Neuronal stem cell (in vitro differentiated cells): ENCODE data around the gene USP50. TPM values are rescaled to one million over a fixed set of nuclear protein-coding genes. Genes with fewer than 3 reads are reported as not detected.

ENCODE experiments used
- DNase-seq: peaks from one replicate; pipeline ENCODE4 v3.0.0-alpha.2; 2013; ENCODE audit warnings: low spot score
- H2AFZ ChIP-seq: one replicate; pipeline ENCODE4 v1.6.1; 2013; ENCODE audit warnings: mild to moderate bottlenecking, low read length, inconsistent platforms
- H2AK5ac ChIP-seq: 2 replicates; pipeline ENCODE4 v1.6.1; 2013; ENCODE audit warnings: low read depth, mild to moderate bottlenecking, inconsistent platforms, low read length, moderate library complexity, mixed read lengths
- H2BK120ac ChIP-seq: 2 replicates; pipeline ENCODE4 v1.6.1; 2013; ENCODE audit warnings: low read depth, mild to moderate bottlenecking, inconsistent platforms, low read length, moderate library complexity, mixed read lengths
- H2BK12ac ChIP-seq: one replicate; pipeline ENCODE4 v1.6.1; 2013; ENCODE audit warnings: low read length, inconsistent platforms
- H2BK15ac ChIP-seq: 2 replicates; pipeline ENCODE4 v1.6.1; 2013; ENCODE audit warnings: mild to moderate bottlenecking, low read length, inconsistent platforms, mixed read lengths
- H2BK5ac ChIP-seq: one replicate; pipeline ENCODE4 v1.6.1; 2013; ENCODE audit warnings: inconsistent platforms, mild to moderate bottlenecking, low read length, moderate library complexity
- H3K14ac ChIP-seq: one replicate; pipeline ENCODE4 v1.6.1; 2013; ENCODE audit warnings: low read length, inconsistent platforms
- H3K18ac ChIP-seq: 2 replicates; pipeline ENCODE4 v1.6.1; 2013; ENCODE audit warnings: low read length, inconsistent platforms
- H3K23ac ChIP-seq: 2 replicates; pipeline ENCODE4 v1.6.1; 2013; ENCODE audit warnings: low read depth, mild to moderate bottlenecking, mixed read lengths, low read length, inconsistent platforms; ENCODE audit not compliant: poor library complexity
- H3K27ac ChIP-seq: replicated peaks from 3 replicates; pipeline ENCODE4 v1.5.1; 2013; ENCODE audit warnings: low read length, inconsistent platforms
- H3K27me3 ChIP-seq, 3 experiments: 2 replicates each; pipeline ENCODE4 v1.6.1; 2013; ENCODE audit warnings: low read length in 3 of 3, mild to moderate bottlenecking in 2 of 3, inconsistent platforms in 1 of 3, low read depth in 1 of 3, mixed read lengths in 1 of 3, moderate library complexity in 1 of 3; ENCODE audit not compliant: control insufficient read depth in 3 of 3, insufficient read depth in 3 of 3
- H3K36me3 ChIP-seq, 2 donors: replicated peaks in 1 of 2; 2 replicates each; pipeline ENCODE4 v1.6.1; 2013; ENCODE audit warnings: low read length in 2 of 2; ENCODE audit not compliant: control insufficient read depth in 2 of 2, insufficient read depth in 2 of 2
- H3K4ac ChIP-seq: 2 replicates; pipeline ENCODE4 v1.6.1; 2013; ENCODE audit warnings: inconsistent platforms, mild to moderate bottlenecking, low read length, moderate library complexity
- H3K4me1 ChIP-seq, 2 donors: 1 replicate in 1 of 2; 2 replicates in 1 of 2; pipeline ENCODE4 v1.6.1; 2013; ENCODE audit warnings: low read length in 2 of 2, low read depth in 1 of 2; ENCODE audit not compliant: control insufficient read depth in 2 of 2, insufficient read depth in 1 of 2
- H3K4me2 ChIP-seq: one replicate; pipeline ENCODE4 v1.6.1; 2013; ENCODE audit warnings: mild to moderate bottlenecking, low read length, inconsistent platforms; ENCODE audit not compliant: insufficient read depth, poor library complexity, severe bottlenecking
- H3K4me3 ChIP-seq, 2 donors: 2 replicates each; pipeline ENCODE4 v1.5.1; 2013; ENCODE audit warnings: low read length in 2 of 2, mild to moderate bottlenecking in 2 of 2, inconsistent platforms in 1 of 2, moderate library complexity in 1 of 2
- H3K79me1 ChIP-seq: one replicate; pipeline ENCODE4 v1.6.1; 2013; ENCODE audit warnings: low read depth, mild to moderate bottlenecking, inconsistent platforms, low read length, moderate library complexity
- H3K9ac ChIP-seq: one replicate; pipeline ENCODE4 v1.6.1; 2013; ENCODE audit warnings: mild to moderate bottlenecking, low read depth, low read length, inconsistent platforms; ENCODE audit not compliant: poor library complexity
- H3K9me3 ChIP-seq, 2 donors: replicated peaks in 1 of 2; 2 replicates each; pipeline versions ENCODE3 to v1.6.1; 2013; ENCODE audit warnings: low read length in 2 of 2, mild to moderate bottlenecking in 2 of 2, inconsistent platforms in 1 of 2, low read depth in 1 of 2, mixed read lengths in 1 of 2, moderate library complexity in 1 of 2; ENCODE audit not compliant: control insufficient read depth in 2 of 2, insufficient read depth in 1 of 2
- H4K8ac ChIP-seq: one replicate; pipeline ENCODE4 v1.6.1; 2013; ENCODE audit warnings: low read depth, mild to moderate bottlenecking, inconsistent platforms, low read length, moderate library complexity
- H4K91ac ChIP-seq: one replicate; pipeline ENCODE4 v1.6.1; 2013; ENCODE audit warnings: low read length, low read depth, mild to moderate bottlenecking, inconsistent platforms; ENCODE audit not compliant: poor library complexity
- WGBS, 2 donors: extraction: QIAGEN DNeasy Blood & Tissue Kit; methylation state at CpG; one replicate each; pipeline ENCODE4 v1.1.7; 2013; ENCODE audit warnings: missing lambda C conversion rate in 2 of 2, mixed read lengths in 1 of 2; ENCODE audit not compliant: insufficient read length in 2 of 2, insufficient replicate concordance in 1 of 2; ENCODE audit errors: extremely low coverage in 2 of 2; 5-methylcytosine and 5-hydroxymethylcytosine counted together
- polyA plus RNA-seq, 2 experiments: library from polyadenylated mRNA; stranded (reverse); fragments of 200-250 nt; gene quantifications; one replicate each; pipeline ENCODE4 v1.2.3, GENCODE V29; 2013

The USP50 gene
- not detected for polyA plus RNA-seq (2013, experiment 1 of 2)
- polyA plus RNA-seq (2013, experiment 2 of 2), result 0.08 TPM

- no peak within 1 kb of the TSS for H2BK12ac ChIP-seq
- no peak within 1 kb of the TSS for H3K27ac ChIP-seq
- no peak for DNase-seq
Measured at GRCh38 chr15:50546566-50546965, at the start of gene USP50. Gene USP50, minus strand, starts transcription at chr15:50546666. Its CDS starts 141 bp downstream, at chr15:50546525.

DNA sequence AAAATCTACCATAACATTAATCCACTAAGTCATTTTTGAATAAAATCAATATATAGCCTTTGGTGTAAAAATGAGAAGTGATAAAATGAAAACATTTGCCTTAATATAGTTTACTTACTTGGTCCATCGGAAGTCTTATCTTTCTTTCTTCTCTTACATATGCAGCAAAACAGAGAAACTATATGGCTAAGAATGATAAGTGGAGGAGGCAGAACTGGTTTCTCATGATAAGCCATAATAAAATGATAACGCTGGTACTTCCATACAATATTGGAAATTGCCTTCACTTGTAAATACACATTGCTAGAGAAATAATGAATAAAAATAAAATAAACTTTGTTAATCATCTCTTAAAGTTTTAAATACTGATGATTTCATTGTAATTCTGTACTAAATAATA, 47.8 kb upstream of the USP50 start:
- no peak overlapping the region for H3K23ac ChIP-seq
- no peak overlapping the region for H3K9ac ChIP-seq
- H2BK5ac ChIP-seq, result no peak overlapping the region
- H4K91ac ChIP-seq, result no peak overlapping the region
- H3K4me2 ChIP-seq, result no peak overlapping the region
- no peaks in the 10 kb centered on the region for H3K79me1 ChIP-seq
- no peak overlapping the region for H2BK12ac ChIP-seq
- H3K18ac ChIP-seq, result no peak overlapping the region
- DNase-seq, result no peak
- H3K36me3 ChIP-seq, result peaks cover 5 to 100% of the 10 kb centered on the region in 2 donors
- no peaks in the 10 kb centered on the region for H3K4me1 ChIP-seq
- no peaks in the 10 kb centered on the region for H3K9me3 ChIP-seq
- H2AFZ ChIP-seq, result no peak overlapping the region
- H4K8ac ChIP-seq, result no peak overlapping the region
- no peaks in the 10 kb centered on the region for H3K27me3 ChIP-seq
- H2AK5ac ChIP-seq, result no peak overlapping the region
- H3K4ac ChIP-seq, result no peak overlapping the region
- H2BK15ac ChIP-seq, result no peak overlapping the region
- H3K14ac ChIP-seq, result no peak overlapping the region
- no CpG with 5 or more reads among the region's 2 CpGs for WGBS, 2 donors
- H2BK120ac ChIP-seq, result no peak overlapping the region
- H3K4me3 ChIP-seq, result no peak overlapping the region
- no peak overlapping the region for H3K27ac ChIP-seq

More at GRCh38 chr15:50546566-50546965, at the start of gene USP50:
- Histone ChIP-seq H4K91ac (no peak within 1 kb of the TSS), H2BK15ac (no peak within 1 kb of the TSS), H3K4me1 (peaks cover 0 to 2% of the 10 kb centered on the region in 2 donors), H3K23ac (no peak within 1 kb of the TSS), H3K4ac (no peak within 1 kb of the TSS), H2AK5ac (no peak within 1 kb of the TSS), H4K8ac (no peak within 1 kb of the TSS), H3K9ac (no peak within 1 kb of the TSS), H3K27me3 (no peaks in the 10 kb centered on the region), H3K9me3 (no peaks in the 10 kb centered on the region), H3K14ac (no peak within 1 kb of the TSS), H3K4me2 (no peak within 1 kb of the TSS), H2BK120ac (no peak within 1 kb of the TSS), H3K18ac (no peak within 1 kb of the TSS), H3K79me1 (no peaks in the 10 kb centered on the region), H3K4me3 (no peak within 1 kb of the TSS), H3K36me3 (no peaks in the 10 kb centered on the region), H2BK5ac (no peak within 1 kb of the TSS), H2AFZ (no peak within 1 kb of the TSS)
- no CpG with 5 or more reads among the region's 5 CpGs for WGBS, 2 donors

GRCh38 chr15:50593761-50594160, 47.3 kb upstream of the USP50 start:
- H2BK15ac ChIP-seq, result no peak overlapping the region
- no peak overlapping the region for H2AFZ ChIP-seq
- H3K4ac ChIP-seq, result no peak overlapping the region
- no peaks in the 10 kb centered on the region for H3K27me3 ChIP-seq
- H3K14ac ChIP-seq, result no peak overlapping the region
- H3K9me3 ChIP-seq, result no peaks in the 10 kb centered on the region
- H2BK5ac ChIP-seq, result no peak overlapping the region
- no peaks in the 10 kb centered on the region for H3K4me1 ChIP-seq
- peaks cover 5 to 100% of the 10 kb centered on the region in 2 donors for H3K36me3 ChIP-seq
- WGBS, 2 donors, result 100% methylated on average over 2 of the region's 3 CpGs; no CpG with 5 or more reads in 1 of the 2 donors
- no peak overlapping the region for H3K18ac ChIP-seq
- no peak overlapping the region for H3K4me2 ChIP-seq
- no peak overlapping the region for H3K9ac ChIP-seq
- no peak for DNase-seq
- no peak overlapping the region for H3K4me3 ChIP-seq
- H2BK120ac ChIP-seq, result no peak overlapping the region
- no peak overlapping the region for H4K8ac ChIP-seq
- no peak overlapping the region for H4K91ac ChIP-seq
- H2AK5ac ChIP-seq, result no peak overlapping the region
- H3K27ac ChIP-seq, result no peak overlapping the region
- H3K79me1 ChIP-seq, result no peaks in the 10 kb centered on the region
- no peak overlapping the region for H2BK12ac ChIP-seq
- H3K23ac ChIP-seq, result no peak overlapping the region

DNA sequence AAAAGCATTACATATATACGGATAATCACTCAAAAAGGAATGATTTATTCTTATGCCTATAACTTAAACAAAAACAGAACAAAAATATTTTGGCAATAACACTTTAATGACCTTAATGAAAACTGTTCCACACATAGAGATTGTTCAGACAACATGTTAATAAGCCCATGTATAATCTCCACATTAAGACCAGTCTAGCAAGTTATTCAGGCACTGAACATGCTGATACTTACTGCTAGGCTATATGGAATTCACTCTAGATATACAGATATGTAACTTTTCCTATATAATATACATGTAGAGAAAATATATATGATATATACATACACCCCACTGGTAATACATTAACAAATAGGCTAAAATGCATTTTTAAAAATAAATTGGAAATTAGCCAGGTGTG, 43.8 kb upstream of the USP50 start:
- H4K8ac ChIP-seq, result no peak overlapping the region
- H3K4me1 ChIP-seq, result no peaks in the 10 kb centered on the region
- no peak overlapping the region for H2BK5ac ChIP-seq
- no peak for DNase-seq
- H4K91ac ChIP-seq, result no peak overlapping the region
- H3K27me3 ChIP-seq, result no peaks in the 10 kb centered on the region
- H3K36me3 ChIP-seq, result peaks cover 5 to 100% of the 10 kb centered on the region in 2 donors
- H3K9ac ChIP-seq, result no peak overlapping the region
- no peak overlapping the region for H3K14ac ChIP-seq
- H3K4me3 ChIP-seq, result no peak overlapping the region
- no peak overlapping the region for H2AK5ac ChIP-seq
- no peak overlapping the region for H2BK12ac ChIP-seq
- no peaks in the 10 kb centered on the region for H3K79me1 ChIP-seq
- no peak overlapping the region for H2BK15ac ChIP-seq
- no peak overlapping the region for H3K4me2 ChIP-seq
- H3K9me3 ChIP-seq, result no peaks in the 10 kb centered on the region
- no peak overlapping the region for H3K23ac ChIP-seq
- no peak overlapping the region for H3K4ac ChIP-seq
- no peak overlapping the region for H3K18ac ChIP-seq
- no peak overlapping the region for H3K27ac ChIP-seq
- H2AFZ ChIP-seq, result no peak overlapping the region
- WGBS, 2 donors, result no CpG with 5 or more reads among the region's 1 CpG
- H2BK120ac ChIP-seq, result no peak overlapping the region
